ENCODE results near the gene PDK2.

- TF ChIP-seq POLR2AphosphoS5 (IDR thresholded peaks at IDR 0.05; ENCODE audit: low read depth, low read length) (no peak), POLR2A (IDR thresholded peaks at IDR 0.05; ENCODE audit: low read depth, low read length) (no peak), TAF1 (IDR thresholded peaks at IDR 0.05; ENCODE audit: borderline replicate concordance, low read depth, low read length) (no peak)
Observed at GRCh38 chr17:50108556-50108955, 13.4 kb downstream of the PDK2 start.
